NCI-H146 treated with DMSO at 0.1 percent for 48 hours (cell line): Measurements from ENCODE around the gene ZRANB1.

Source experiments
- DNase-seq: peaks from one replicate; lab custom pipeline; 2025; ENCODE audit not compliant: unreplicated experiment; lab: John Stamatoyannopoulos, UW

The ZRANB1 gene

DNA sequence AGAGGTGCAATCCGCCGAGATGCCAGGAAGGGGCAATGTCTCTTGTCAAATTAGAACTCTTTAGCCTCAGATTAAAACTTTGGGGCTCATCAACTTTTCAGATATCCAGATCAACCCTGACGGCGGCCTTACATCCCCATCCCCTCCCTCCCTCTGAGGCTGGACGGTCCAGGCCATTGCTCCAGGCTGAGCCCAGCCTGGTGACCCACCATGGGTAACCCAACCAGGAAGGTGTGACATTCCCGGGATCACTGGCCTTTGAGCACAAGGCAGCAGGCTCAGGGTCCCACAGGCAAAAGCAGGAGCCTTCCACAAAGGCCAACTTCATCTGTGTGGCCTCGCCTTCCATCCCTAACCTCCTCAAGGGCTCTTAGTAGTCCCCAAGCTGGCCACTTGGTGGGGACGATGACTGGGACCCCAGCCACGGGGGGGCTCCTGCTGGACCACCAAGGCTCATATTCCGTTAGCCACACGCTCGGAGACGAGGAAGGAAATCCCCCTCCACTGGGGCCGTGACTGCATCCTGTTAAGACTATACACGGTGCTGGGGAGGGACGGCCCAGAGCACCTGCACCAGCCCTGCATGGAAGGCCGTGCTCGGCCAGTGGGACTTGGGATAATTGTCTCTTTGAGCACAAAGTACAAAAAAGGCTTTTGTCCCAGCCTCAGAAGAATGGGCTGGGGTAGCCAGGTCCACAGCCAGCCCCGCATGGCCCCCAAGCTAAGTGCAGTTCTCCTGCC lies 62.8 kb downstream of the ZRANB1 start:
- DNase-seq, result no peak

- DNase-seq, result no peak
Measured at GRCh38 chr10:125005312-125006187, 63.6 kb downstream of the ZRANB1 start.

DNA sequence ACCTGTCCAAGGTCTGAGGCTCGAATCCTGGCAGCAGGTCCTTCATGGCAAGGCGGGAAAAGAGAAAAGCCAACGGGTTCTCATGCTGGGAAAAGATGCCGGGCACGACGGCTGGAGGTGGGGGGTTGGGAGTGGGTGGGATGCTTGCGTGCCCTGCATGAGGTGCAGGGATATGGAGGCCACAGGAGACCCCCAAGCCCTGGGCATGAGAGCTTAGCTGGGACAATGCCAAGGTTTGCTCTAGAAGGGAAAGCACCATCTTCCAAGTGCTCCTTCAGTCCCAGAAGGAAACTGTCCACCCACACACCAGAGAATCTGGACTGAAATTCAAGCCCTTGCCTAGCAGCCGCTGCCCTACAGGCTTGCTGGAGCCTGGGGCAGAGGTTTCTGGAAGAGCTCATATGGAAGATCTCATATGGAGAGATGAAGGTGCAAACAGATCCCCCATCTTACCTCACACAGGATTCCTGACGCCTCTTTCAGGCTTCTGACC lies 64.3 kb downstream of the ZRANB1 start:
- no peak for DNase-seq

- DNase-seq, result no peak
Measured at GRCh38 chr10:125006921-125007426, 65.1 kb downstream of the ZRANB1 start.

GRCh38 chr10:125007436-125007835 lies 65.5 kb downstream of the ZRANB1 start:
- DNase-seq, result no peak

DNA sequence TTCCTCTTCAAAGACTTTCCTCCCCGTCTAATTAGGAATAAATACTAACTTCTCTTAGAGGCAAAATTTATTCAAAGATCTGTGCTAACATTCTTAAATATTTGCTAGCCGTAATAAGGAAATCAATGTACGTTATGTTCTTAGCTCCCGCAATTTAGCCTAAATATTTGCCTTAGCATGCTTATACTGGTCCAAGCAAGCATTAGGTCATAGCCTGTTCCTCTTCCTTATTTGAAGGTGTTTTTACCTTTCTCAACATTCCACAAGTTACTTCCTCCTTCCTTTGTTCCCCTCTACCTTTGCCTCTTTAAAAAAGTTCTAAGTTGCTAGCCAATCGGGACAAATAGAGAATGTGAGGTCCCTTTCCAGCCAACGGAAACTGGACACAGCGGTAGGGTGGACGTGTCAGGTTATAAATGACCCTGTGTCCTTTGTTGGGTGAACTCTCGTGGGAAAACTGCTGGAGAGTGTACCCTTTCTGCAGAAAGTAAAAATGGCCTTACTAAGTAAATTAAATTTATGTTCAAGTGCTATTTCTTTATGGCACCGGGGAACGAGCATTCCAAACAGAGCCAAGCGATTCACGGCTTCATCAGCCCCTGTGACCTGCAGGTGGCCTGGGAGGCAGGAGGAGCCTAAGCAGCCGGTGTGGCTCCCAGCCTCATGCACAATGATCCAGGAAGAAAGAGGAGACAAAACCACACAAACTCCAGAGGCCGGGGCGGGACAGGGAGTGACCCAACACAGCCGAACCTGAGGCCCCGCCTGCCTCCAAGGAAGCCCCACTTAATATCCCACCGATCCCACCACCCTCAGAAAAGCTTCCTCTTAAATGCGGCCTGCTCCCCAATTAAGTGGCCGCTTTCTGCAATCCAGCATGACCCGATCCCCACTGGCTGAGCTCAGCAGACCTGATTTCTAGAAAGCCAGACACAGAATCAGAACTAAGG lies 67.0 kb downstream of the ZRANB1 start:
- no peak for DNase-seq

DNA sequence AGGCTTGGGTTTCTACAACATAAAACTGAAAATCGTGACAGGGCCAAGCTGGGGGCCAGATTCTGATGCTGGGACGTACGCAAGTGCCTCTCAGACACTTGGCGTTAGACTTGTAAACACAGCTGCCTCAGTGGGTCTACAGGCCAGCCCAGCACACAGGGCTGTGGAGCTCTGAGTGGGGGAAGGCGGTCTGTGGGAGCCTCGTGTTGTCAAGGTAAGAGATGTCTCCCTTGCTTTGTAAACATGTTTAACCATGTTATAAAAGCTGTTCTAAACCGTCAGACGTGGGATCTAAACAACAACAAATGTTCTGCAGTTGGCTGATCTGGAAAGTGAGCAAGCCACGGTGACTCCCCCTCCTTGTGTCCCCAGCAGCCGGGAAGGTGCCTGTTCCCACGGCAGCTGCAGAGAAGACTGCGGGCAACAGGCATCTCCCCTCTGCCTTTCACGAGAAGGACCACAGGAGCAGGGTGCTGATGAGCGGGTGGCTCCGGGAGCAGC lies 67.8 kb downstream of the ZRANB1 start:
- no peak for DNase-seq

- no peak for DNase-seq
Measured at GRCh38 chr10:125010362-125010761, 68.4 kb downstream of the ZRANB1 start.

DNA sequence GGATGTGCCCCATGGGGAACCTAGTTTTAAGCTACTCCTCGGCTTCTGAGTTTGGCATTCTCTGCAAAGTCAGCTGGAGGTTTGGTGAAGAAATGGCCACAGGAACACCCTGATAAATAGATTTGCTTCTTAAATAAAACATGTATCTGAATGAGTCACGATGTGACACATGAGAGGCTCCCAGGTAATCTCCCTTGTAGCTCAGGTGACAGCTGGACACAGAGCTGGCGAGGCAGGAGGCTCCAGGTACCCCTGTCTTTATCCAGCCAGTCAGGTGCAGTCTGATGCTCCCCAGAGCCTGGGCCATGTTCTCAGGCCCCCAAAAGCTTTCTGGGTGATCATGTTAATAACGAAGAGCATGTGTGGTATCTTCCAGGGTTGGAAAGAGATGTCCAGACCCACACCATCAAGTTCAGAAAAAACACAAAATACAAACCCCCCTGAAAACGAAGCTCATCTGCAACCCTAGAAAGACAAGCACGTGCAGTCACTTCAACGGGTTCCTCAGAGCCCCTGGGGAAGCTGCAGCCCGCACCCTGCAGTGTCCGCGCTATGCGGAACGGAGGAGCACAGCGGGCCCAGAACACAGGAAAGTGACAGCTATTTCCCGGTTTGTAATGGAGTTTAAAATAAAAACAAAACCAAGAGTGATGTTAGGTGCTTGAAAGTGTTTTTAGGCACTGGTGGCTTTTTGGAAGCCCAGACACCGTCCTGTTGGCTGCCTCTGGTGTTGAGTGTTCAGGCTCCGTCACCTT lies 69.4 kb downstream of the ZRANB1 start:
- DNase-seq, result no peak

GRCh38 chr10:125011926-125012705 lies 70.2 kb downstream of the ZRANB1 start:
- no peak for DNase-seq

- DNase-seq, result no peak
Measured at GRCh38 chr10:125012851-125013528, 71.1 kb downstream of the ZRANB1 start.

DNA sequence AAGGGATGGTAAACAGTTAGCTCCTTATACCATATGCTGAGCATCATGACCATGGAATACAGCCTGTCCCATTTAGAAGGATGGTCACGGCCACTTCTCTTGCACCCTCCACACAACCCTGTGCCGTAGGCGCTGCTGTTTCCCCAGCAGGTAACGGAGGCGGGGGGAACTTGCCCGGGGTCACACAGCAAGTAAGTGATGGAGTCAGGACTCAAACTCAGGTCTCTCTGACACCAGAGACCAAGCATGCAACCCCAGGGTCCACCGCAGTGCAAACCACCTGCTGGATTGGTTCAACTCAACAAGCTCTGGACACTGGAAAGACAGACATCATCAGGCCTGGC lies 71.6 kb downstream of the ZRANB1 start:
- no peak for DNase-seq

DNA sequence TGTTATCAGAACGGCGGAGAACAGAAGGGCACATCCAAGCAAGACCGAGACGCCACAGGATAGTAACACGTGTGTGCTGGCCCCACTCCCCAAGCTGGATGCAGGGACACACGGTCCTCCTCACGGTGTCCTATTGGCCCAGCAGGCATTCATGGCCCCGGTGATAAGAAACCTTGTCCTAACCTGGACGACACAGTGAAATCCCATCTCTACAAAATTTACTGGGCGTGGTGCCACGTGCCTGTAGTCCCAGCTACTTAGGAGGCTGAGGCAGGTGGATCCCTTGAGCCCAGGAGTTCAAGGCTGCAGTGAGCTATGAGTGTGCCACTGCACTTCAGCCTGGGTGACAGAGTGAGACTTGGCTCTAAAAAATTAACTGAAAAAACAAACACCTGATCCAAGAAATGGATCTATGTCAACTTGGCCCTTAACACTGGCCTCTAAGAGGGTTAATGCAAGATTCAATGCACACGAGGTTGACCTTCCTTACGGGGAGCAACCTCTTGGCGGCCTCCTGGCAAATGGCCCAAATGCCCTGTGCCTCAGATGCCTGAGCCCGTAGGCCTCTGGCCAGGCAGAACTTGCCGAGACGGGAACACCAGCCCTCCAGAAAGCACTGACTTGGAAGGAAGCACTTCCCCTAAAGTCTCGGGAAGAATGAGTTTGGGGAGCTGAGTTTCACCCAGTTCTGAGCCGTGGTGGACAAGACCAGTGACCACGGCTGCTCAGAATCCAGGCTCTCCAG lies 72.3 kb downstream of the ZRANB1 start:
- DNase-seq, result no peak

GRCh38 chr10:125014836-125015355 lies 73.0 kb downstream of the ZRANB1 start:
- no peak for DNase-seq

DNA sequence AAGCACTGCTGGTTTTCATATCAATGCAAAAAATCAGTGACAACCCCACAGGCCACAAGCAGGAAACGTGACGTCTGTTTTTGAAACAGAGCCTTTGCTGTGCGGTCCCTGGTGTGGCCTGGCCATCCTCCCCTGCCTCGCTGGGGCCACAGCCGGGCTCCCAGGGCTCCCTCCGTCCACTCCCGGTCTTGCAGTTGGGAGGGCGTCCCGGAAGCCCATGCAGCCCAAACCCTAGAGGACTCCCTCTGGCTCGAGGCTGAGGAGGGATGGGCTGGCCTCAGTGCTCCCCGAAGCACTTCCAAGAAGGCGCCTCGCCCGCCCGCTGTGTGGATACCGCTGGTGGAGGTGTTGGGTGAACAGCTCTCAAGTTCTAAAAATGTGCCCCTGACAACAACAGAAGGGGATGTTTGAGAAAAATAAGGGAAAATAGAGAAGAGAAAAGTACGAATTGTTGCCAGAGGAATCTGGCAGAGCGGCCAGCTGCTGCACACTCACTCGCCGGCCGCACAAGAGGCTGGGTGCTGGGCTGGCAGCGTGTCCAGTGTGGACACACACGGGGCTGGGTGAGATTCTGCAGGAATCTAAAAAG lies 73.5 kb downstream of the ZRANB1 start:
- no peak for DNase-seq

GRCh38 chr10:125016123-125016522 lies 74.2 kb downstream of the ZRANB1 start:
- DNase-seq, result no peak

GRCh38 chr10:125016611-125017202 lies 74.8 kb downstream of the ZRANB1 start:
- no peak for DNase-seq
